ENCODE measurements around the gene OR1L8.

GRCh38 chr9:122619996-122620395, 36.8 kb upstream of the OR1L8 start:
- TF ChIP-seq CTCF (IDR thresholded peaks at IDR 0.05; ENCODE audit: extremely low read depth in 1 of 2, insufficient read depth in 1 of 2, low read depth in 1 of 2, low read length in 2 of 2) (no peak), POLR2A (IDR thresholded peaks at IDR 0.05; ENCODE audit: low read depth, low read length) (no peak), MAX (IDR thresholded peaks at IDR 0.05; ENCODE audit: insufficient read depth, insufficient read length) (no peak), POLR2AphosphoS5 (IDR thresholded peaks at IDR 0.05; ENCODE audit: insufficient read depth, low read depth, low read length) (no peak), EZH2 (IDR thresholded peaks at IDR 0.05; ENCODE audit: borderline replicate concordance, low read depth, low read length, severe bottlenecking) (no peak), MYC (IDR thresholded peaks at IDR 0.05; ENCODE audit: low read depth, low read length) (no peak), FOS (IDR thresholded peaks at IDR 0.05; ENCODE audit: borderline replicate concordance, insufficient read depth, low read length) (no peak), JUN (IDR thresholded peaks at IDR 0.05; ENCODE audit: borderline replicate concordance, insufficient read depth, insufficient read length, low read depth) (no peak)

Measured in endothelial cell of umbilical vein (primary cell).